NAMALWA (cell line): ENCODE results near the gene TNRC6B.

Experiments
- DNase-seq: peaks from one replicate; pipeline ENCODE4 v3.0.0-alpha.2; 2015; ENCODE audit warnings: low spot score

Gene TNRC6B

DNA sequence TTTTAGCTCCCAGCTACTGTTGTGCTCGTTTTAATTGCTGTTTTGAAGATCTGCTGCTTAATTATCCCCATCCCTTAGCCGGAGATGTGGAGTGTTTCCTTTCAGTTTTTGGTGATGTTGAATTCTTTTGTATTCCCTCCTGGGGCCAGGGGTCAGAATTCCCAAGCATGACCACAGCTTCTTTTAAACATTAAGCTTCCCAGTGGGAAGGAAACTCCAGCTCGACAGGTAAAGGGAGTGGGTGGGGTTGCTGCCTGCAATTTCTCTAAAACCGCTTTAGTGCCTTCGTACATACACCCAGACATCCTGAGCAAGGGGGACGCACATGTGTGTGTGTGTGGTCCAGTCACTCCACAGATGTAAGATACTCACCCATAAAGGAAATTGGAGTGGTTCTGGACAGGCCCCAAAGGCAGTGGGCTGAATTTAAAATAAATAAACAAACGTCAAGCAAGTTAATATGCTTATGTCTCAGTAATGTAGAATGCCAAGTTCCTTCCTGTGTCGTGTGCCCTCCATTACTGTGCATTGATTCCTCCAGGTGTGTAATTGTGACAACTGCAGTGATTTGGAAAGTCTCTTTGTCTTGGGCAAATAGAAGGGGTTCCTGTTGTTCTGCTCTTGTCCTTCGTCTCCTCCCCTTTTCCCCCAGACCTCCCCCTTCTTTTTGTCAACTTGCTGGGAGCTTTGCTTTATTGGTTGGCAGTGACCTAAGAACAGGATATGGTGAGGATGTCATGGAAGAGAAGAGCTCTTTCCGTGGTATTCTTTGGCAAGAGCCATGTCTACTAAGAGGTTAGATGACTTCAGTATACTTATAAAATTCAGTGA is 149.4 kb downstream of the TNRC6B start:
- no peak for DNase-seq

- no peak for DNase-seq
These were observed 151.1 kb downstream of the TNRC6B start for GRCh38 chr22:40328546-40329456.

GRCh38 chr22:40329466-40329865 is 151.7 kb downstream of the TNRC6B start:
- no peak for DNase-seq

DNA sequence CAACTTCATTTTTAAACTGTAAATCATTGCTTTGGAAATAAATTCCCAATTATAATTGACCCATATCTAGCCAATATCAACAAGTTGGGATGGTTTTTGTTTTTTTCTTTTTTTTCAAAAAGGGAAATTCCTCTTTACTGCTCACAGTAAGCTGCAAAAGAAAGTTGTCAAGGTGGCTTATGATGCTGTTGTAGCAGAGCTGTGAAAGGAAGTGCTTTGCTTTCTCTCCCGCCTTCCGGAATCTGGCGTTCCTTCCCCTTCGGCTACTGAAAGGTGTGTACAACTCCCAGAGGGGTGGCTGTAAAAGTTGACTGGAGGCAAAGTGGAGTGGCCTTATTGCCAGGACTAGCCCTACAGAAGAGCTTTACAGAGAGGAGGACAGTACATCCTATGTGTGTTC is 152.4 kb downstream of the TNRC6B start:
- DNase-seq: no peak

DNA sequence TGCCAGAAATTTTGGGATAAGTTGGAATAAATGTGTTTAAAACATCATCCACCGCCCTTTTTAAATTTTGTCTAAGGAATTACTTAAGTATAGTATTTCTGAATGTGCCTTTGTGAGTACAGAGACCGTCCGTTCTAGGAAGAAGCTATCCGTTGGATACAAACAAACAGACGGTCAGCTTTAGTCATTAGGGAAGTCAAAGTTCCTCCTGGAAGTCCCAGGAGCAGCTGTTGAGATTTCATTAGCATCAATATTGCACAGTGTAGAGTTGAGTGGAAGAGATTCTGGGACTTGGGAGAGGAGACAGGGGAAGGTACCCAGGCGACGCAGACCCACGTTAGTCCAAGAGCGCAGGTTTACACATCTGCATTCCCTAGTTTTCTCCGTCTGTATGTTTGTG is 152.9 kb downstream of the TNRC6B start:
- DNase-seq: no peak

DNA sequence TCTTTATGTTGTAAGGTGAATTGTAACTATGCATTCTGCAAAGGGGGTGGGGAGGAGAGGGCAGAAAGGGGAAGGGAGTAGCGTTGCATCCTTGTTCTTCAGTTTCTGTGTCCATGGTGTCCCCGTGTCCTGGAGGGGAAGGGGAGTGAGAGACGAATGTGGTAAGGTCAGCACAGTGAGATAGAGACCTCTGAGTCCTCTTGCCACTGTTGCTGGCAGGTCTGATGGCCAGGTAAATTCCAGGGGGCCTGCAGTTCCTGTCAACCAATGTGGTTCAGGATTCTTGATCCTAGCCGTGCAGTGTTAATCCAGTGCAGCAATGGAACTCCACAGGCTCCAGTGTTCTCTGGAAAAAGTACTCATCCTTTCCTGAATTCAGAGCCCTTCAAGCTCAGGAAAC is 154.0 kb downstream of the TNRC6B start:
- DNase-seq: no peak

DNA sequence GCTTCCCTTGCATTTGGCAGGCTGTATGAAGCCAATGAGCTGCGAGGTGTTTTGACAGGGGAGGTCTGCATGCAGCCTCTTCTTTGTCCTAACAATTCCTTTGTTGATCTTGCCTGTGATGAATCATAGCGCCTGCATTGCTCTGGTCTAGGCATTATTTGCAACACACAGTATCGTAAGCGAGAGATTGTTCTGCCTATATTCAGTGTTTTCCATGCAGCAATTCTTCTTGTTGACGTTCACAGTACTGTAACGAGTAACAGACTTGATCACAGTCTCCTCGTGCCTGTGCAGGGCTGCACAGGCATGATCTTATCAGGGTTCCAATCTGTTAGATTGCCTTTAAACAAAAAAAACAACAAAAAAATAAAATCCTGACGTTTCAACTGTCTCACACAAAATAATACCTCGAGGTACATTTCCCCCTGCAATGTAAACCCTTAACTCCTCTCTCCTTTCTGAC is 154.6 kb downstream of the TNRC6B start:
- DNase-seq: no peak

GRCh38 chr22:40334060-40334459 is 156.3 kb downstream of the TNRC6B start:
- DNase-seq: no peak

DNA sequence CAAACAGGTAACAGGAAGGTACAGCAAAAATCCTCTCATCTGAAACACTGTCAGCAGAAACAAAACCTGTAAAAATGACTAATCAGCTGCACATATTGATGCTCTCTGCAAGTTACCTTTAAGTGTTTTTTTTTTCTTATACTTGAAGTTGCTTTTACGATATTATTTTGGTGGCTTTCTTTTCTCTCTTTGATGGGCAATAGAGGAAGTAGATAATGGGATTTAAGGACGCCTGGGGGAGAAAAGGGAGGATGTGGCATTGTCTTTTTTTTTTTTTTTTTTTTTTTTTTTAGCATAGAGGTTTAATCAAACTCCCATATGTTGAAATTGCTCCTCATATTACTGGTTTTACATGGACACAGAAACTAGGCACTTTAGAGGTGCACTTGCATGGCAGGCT is 157.2 kb downstream of the TNRC6B start:
- DNase-seq: no peak

DNA sequence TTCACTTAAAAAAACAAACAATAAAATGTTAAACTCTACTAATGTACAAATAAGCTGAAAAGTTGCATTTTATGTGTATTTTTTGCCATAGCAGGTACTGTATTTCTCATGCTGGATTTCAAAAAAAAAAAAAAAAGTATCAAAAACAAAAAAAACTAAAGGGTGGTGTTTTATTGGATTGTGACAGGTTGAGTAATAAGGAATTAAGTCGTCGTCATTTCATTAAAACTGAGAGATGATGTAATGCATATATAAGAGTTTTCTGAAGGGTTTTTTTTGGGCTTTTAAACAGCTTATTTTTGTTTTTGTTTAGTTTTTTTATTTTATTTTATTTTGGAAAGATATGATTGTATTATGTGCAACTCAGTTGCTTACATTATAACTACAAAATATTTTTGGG is 157.6 kb downstream of the TNRC6B start:
- DNase-seq: no peak

DNA sequence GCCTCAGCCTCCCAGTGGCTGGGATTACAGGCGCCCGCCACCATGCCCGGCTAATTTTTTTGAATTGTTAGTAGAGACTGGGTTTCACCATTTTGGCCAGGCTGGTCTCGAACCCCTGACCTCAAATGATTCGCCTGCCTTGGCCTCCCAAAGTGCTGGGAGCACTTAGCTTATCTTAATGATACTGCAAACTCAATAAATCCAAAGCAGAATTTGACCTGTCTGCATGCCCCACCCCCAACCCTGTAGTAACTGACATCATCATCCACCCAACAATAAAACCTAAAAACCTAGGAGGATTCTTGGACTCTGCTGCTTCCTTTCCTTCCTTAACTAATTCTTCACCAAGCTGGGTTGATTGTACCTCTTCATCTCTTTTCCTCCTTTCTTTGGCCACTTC is 162.3 kb downstream of the TNRC6B start:
- DNase-seq: no peak

DNA sequence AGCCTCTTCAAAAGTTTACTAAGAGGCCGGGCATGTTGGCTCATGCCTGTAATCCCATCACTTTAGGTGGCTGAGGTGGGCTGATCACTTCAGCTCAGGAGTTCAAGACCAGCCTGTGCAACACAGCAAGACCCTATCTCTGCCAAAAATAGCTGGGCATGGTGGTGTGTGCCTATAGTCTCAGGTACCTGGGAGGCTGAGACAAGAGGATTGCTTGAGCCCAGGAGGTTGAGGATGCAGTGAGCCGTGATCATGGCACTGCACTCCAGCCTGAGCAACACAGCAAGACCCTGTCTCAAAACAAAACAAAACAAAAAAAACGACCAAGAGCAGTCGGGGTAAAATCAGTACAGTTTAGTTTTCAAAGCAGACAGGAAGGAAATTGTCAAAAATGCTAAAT is 163.9 kb downstream of the TNRC6B start:
- DNase-seq: no peak

DNA sequence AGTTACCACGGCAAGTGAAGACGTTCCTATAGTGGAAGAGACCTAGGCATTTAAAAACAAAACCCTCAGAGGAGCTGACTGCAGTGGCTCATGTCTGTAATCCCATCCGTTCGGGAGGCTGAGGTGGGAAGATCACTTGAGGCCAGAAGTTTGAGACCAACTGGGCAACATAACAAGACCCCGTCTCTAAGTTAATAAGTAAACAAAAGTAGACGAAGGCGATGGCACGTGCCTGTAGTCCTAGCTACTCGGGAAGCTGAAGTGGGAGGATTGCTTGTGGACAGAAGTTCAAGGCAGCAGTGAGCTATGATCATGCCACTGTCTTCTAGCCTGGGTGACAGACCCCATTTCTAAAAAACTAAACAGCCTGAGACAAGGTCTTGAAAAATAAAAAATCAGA is 164.8 kb downstream of the TNRC6B start:
- DNase-seq: no peak

GRCh38 chr22:40345271-40345670 is 167.5 kb downstream of the TNRC6B start:
- DNase-seq: peak; percentile 19

DNA sequence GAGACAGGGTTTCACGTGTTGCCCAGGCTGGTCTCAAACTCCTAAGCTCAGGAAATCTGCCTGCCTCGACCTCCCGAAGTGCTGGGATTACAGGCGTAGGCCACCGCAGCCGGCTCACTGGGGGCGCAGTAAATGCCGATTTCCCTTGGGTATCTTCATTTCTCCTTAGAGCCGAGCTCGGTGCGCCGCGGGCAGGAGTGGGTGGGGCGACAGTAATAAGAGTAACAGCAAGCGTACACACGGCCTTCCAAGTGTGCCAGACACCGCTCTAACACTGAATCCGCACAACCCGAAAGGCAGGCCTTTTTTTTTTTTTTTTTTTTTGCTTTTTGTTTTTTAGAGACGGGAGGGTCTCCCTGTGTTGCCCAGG is 168.1 kb downstream of the TNRC6B start:
- peak; percentile 68 for DNase-seq

GRCh38 chr22:40346185-40347118 is 168.7 kb downstream of the TNRC6B start, which contains the start of gene ADSL:
Gene ADSL (plus strand): TSS chr22:40346500. CDS start chr22:40346559, 59 bp downstream.
- peak; percentile 90 for DNase-seq

DNA sequence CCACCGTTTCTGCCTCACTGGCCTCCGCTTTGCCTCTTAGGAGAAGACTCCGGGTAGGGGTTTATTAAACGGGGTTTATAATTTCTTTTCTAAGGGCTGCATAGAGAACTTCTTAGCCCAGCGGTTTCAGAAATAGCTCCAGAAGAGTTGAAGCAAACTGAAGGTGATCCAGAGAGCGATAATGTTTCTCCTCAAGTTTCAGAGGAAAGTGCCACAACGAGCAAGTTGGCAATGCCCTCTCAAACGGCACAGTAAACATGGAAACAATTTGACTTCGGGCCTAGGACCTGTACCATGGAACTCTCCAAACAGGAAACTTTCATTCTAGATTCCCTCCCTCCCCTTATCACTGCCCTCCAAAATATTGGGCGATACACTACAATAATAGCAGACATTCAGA is 169.6 kb downstream of the TNRC6B start:
- peak; percentile 35 for DNase-seq

DNA sequence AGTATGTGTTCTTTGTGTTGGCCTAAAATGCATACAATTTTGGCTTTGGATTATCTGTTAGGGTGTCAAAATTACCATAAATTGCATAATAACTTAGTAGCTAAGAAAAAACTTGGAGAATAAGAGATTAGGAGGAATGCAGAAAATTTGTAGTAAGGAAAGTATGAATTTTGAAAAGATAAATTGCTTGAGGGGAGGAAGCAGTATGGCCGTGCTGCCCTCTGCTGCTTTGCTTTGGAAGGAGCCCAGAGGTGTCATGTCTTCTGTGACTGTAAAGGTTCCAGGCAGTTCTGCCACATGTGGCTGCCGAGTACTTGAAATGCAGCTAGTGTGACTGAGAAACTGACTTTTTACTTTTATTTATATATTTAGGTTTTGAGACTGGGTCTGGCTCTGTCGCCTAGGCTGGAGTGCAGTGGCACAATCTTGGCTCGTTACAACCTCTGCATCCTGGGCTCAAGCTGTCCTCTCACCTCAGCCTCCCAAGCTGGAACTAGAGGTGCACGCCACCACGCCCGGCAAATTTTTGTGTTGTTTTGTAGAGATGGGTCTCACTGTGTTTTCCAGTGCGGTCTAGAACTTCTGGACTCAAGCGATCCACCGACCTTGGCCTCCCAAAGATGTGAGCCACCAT is 170.4 kb downstream of the TNRC6B start:
- DNase-seq: peak; percentile 77

DNA sequence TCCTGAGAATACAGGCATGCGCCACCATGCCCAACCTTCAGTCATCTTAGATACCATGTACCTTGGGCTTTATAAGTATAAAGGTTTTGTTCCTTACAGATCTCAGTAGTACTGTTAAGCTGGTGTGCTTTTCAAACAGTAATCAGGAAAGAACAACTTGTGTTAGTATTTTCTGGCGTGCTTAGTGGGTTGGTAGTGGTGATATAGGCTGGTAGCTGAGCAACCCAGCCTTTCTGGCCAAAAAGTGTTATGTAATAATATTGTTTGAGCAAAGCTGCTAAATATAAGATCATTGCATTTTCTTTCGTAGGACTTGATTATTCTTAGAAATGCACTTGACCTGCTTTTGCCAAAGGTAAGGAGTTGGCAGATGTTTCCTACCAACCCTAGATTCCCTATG is 175.0 kb downstream of the TNRC6B start:
- DNase-seq: no peak

DNA sequence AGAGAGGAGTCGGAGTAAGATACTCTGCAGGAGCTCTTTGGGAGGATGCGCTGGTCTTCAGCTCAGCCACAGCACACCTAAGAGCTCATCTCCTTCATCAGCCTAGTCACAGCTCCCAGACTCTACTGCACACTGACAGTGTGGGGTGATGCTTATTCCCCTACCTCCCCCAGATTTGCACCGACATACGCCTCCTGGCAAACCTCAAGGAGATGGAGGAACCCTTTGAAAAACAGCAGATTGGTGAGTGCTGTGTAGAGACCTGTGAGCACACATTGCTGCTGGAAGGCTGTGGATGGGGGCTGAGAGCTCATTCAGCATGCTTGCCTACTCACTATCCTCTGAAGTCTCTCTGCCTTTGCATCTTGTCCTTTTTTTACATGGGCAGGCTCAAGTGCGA is 183.4 kb downstream of the TNRC6B start:
- no peak for DNase-seq

GRCh38 chr22:40363059-40363458 is 185.3 kb downstream of the TNRC6B start:
- no peak for DNase-seq
